HepG2 (cell line): ENCODE measurements around the gene CITED4. TPM values are rescaled to one million over a fixed set of nuclear protein-coding genes. Genes with fewer than 3 reads are reported as not detected.

ENCODE experiments used
- NFAT5 ChIP-seq: sonication (generic); formaldehyde crosslinking; IDR thresholded peaks from 2 replicates; pipeline ENCODE4 v1.4.0; 2020; ENCODE audit warnings: missing genetic modification reagents
- RARG ChIP-seq: sonication (generic); formaldehyde crosslinking; IDR thresholded peaks from 2 replicates; pipeline ENCODE4 v1.4.0; 2020; ENCODE audit warnings: low read depth, mild to moderate bottlenecking, missing genetic modification reagents
- SMAD3 ChIP-seq: sonication (generic); formaldehyde crosslinking; IDR thresholded peaks from 2 replicates; pipeline ENCODE4 v1.4.0; 2020; ENCODE audit warnings: missing genetic modification reagents
- SYNCRIP ChIP-seq: fragments of 200-400 bp; formaldehyde crosslinking; IDR thresholded peaks from 2 replicates; pipeline ENCODE4 v1.6.1; 2018; ENCODE audit warnings: mild to moderate bottlenecking, low read depth, low read length; ENCODE audit not compliant: insufficient read depth
- ZNF75D ChIP-seq: sonication (generic); formaldehyde crosslinking; IDR thresholded peaks from 2 replicates; pipeline ENCODE4 v1.8.1; 2023; ENCODE audit warnings: missing genetic modification reagents, mild to moderate bottlenecking, borderline replicate concordance
- ZSCAN30 ChIP-seq: sonication (generic); formaldehyde crosslinking; IDR thresholded peaks from 2 replicates; pipeline ENCODE4 v1.5.0; 2020; ENCODE audit warnings: mild to moderate bottlenecking, missing genetic modification reagents
- polyA plus RNA-seq, 8 experiments: library from polyadenylated mRNA; depleted of rRNA in 3 of 8; stranded (reverse) in 7 of 8; unstranded in 1 of 8; fragments of >200 nt; fragmentation: Illumina TruSeq in 4 of 8; extraction: Trizol in 4 of 8; gene quantifications; 2 replicates each; pipeline versions ENCODE4 v1.2.1 to v1.2.3, GENCODE V29; 2011 to 2016; ENCODE audit warnings: low read depth in 4 of 8, missing spikeins in 1 of 8, mixed read lengths in 1 of 8; ENCODE audit not compliant: insufficient read depth in 1 of 8
- total RNA-seq, 5 experiments: library from RNA; depleted of rRNA; stranded (reverse); fragments of >200 nt; fragmentation: Illumina TruSeq; extraction: Trizol; gene quantifications; 2 replicates each; pipeline ENCODE4 v1.2.3, GENCODE V29; 2016; ENCODE audit warnings: low read depth in 1 of 5
- TF ChIP-seq, protein P1 (sequence below): sonication (generic); formaldehyde crosslinking; IDR thresholded peaks from 2 replicates; pipeline ENCODE4 v1.5.0; 2020; ENCODE audit warnings: mild to moderate bottlenecking, missing genetic modification reagents, borderline replicate concordance
- TF ChIP-seq, protein P2 (sequence below): sonication (generic); formaldehyde crosslinking; IDR thresholded peaks from 2 replicates; pipeline ENCODE4 v1.8.0; 2022; ENCODE audit warnings: missing genetic modification reagents, low read depth, mild to moderate bottlenecking, borderline replicate concordance

CITED4 gene
- total and polyA plus RNA-seq, 2 of the 13 experiments (the other 11 are each of a cell fraction or from before 2014, with no cell fraction given) = 1.5 to 9.9 TPM

DNA sequence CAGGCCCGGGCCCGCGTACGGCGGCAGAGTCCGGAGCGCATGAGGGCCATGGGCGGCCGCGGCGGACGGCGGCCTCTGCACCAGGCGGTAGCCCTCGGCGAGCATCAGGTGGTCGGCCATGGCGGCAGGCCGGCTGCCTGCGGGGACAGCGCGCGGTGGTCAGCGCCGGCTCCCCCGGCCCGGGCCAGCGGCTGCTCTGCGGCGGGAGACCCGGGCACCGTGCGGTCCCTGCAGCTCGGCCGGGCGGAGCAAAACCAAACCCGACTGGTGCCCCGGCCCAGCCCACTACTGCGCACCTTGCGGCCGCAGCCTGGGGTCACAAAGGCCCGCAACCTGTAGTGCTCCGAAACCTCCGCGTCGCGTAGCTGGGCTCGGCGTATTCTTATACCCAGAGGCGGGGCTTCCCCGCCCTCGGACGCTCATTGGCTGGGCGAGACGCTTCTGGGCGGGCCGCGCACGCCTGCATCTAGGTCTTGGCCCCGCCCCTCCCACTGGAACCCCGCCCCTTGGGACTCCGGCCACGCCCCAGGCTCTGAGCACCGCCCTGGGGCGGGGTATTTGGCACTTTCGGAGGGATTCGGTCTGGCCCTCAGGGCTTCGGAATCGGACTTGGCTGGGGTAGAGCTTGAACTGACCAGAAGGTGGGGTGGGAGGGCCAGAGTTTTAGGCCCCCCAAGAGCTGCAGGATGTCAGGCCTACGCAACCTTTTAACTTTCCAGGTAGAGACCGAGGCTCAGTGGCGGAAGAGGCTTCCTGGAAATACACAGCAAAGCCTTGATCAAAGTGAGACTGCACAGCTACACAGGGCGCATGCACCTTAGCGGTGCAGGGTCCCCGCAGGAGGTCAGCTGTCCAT is at the start of gene CITED4 (continued):
- TF ChIP-seq NFAT5 (CRISPR knock-in tag) (0 out of 2 replicates have a peak, but pooled peaks have one; percentile 34), ZSCAN30 (CRISPR knock-in tag) (no peak), ZNF75D (CRISPR knock-in tag) (no peak), SYNCRIP (no peak), RARG (no peak), SMAD3 (CRISPR knock-in tag) (peak; percentile 74)
- TF ChIP-seq, protein P1, sequence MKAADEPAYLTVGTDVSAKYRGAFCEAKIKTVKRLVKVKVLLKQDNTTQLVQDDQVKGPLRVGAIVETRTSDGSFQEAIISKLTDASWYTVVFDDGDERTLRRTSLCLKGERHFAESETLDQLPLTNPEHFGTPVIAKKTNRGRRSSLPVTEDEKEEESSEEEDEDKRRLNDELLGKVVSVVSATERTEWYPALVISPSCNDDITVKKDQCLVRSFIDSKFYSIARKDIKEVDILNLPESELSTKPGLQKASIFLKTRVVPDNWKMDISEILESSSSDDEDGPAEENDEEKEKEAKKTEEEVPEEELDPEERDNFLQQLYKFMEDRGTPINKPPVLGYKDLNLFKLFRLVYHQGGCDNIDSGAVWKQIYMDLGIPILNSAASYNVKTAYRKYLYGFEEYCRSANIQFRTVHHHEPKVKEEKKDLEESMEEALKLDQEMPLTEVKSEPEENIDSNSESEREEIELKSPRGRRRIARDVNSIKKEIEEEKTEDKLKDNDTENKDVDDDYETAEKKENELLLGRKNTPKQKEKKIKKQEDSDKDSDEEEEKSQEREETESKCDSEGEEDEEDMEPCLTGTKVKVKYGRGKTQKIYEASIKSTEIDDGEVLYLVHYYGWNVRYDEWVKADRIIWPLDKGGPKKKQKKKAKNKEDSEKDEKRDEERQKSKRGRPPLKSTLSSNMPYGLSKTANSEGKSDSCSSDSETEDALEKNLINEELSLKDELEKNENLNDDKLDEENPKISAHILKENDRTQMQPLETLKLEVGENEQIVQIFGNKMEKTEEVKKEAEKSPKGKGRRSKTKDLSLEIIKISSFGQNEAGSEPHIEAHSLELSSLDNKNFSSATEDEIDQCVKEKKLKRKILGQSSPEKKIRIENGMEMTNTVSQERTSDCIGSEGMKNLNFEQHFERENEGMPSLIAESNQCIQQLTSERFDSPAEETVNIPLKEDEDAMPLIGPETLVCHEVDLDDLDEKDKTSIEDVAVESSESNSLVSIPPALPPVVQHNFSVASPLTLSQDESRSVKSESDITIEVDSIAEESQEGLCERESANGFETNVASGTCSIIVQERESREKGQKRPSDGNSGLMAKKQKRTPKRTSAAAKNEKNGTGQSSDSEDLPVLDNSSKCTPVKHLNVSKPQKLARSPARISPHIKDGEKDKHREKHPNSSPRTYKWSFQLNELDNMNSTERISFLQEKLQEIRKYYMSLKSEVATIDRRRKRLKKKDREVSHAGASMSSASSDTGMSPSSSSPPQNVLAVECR (CRISPR knock-in tag) = no peak; the same call in 1 of the 2 replicates
- TF ChIP-seq, protein P2, sequence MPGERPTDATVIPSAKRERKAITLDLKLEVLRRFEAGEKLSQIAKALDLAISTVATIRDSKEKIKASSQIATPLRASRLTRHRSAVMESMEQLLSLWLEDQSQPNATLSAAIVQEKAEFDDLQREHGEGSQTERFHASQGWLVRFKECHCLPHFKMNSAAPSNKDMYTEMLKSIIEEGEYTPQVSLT = no peak
